ENCODE data around the gene NELFA.

The NELFA gene

DNA sequence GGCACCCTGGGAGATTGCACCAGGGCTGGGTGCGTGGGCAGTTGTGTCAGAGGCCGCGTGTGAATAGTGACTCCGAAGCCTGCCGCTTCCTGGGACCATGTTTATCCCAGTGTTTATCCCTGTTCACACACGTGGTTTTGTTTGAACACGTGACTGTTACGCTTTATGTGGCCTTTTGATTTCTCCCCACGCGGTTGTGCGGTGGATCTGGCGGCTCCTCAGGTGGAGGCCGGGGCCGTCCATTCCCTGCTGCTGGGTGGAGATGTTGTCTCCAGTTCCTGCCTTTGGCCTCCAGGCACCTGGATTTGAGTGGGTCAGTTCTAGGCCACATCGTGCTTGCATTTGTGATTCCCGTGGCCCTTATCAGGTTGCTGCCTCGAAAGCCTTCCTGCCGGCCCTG, 35.1 kb downstream of the NELFA start:
- H3K27ac ChIP-seq, result no peak overlapping the region
- no peak overlapping the region for H3K4me3 ChIP-seq (ENCODE audit: low read depth, low read length)
- no peaks in the 10 kb centered on the region for H3K9me3 ChIP-seq (ENCODE audit: severe bottlenecking)
- no peaks in the 10 kb centered on the region for H3K27me3 ChIP-seq (ENCODE audit: insufficient read depth, low read depth, severe bottlenecking)
- DNase-seq, result no peak
- TF ChIP-seq, protein P1, sequence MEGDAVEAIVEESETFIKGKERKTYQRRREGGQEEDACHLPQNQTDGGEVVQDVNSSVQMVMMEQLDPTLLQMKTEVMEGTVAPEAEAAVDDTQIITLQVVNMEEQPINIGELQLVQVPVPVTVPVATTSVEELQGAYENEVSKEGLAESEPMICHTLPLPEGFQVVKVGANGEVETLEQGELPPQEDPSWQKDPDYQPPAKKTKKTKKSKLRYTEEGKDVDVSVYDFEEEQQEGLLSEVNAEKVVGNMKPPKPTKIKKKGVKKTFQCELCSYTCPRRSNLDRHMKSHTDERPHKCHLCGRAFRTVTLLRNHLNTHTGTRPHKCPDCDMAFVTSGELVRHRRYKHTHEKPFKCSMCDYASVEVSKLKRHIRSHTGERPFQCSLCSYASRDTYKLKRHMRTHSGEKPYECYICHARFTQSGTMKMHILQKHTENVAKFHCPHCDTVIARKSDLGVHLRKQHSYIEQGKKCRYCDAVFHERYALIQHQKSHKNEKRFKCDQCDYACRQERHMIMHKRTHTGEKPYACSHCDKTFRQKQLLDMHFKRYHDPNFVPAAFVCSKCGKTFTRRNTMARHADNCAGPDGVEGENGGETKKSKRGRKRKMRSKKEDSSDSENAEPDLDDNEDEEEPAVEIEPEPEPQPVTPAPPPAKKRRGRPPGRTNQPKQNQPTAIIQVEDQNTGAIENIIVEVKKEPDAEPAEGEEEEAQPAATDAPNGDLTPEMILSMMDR (IDR thresholded peaks at IDR 0.05; ENCODE audit: low read depth, low read length), result no peak
- peaks cover 95% of the 10 kb centered on the region for H3K36me3 ChIP-seq

DNA sequence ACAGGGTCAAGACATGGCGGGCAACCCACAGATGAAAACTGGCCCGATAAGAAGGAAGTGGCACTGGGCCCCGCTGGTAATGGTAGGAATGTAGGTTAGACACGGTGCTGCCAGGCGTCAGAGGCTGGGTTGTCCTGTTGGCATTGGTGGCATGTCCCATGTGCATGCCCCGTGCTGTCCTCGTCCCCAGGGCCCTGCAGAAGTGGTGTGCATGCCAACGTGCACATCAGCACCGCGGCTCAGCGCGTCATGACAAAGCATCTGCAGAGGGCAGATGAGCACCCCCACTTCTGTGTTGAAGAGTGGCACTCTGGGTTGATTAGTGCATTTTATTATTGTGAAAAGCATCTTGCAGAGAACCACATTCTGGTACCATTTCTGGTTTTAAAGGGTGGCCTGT, 35.6 kb downstream of the NELFA start:
- peaks cover 95% of the 10 kb centered on the region for H3K36me3 ChIP-seq
- H3K27me3 ChIP-seq (ENCODE audit: insufficient read depth, low read depth, severe bottlenecking), result no peaks in the 10 kb centered on the region
- no peak overlapping the region for H3K27ac ChIP-seq
- TF ChIP-seq, protein P1 (IDR thresholded peaks at IDR 0.05; ENCODE audit: low read depth, low read length), result no peak
- no peaks in the 10 kb centered on the region for H3K9me3 ChIP-seq (ENCODE audit: severe bottlenecking)
- no peak for DNase-seq
- no peak overlapping the region for H3K4me3 ChIP-seq (ENCODE audit: low read depth, low read length)

DNA sequence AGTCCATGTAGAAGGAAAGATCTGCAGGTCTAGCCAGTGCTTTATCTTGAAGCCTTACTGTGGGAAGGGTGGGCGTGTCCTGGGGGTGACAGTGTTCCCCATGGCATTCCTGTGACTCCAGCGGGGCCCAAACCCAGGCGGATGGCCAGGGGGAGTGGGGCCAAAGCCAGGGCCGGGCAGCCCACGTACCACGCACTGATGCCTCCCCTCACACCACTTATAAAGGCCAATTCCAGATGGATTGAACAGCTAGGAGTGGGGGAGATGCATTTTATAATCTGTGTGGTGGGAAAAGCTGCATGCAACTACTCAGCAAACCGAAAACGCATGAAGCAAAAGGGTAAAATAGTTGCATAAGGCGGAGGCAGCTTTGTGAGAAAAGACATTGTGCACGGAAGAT, 36.4 kb downstream of the NELFA start:
- TF ChIP-seq, protein P1 (IDR thresholded peaks at IDR 0.05; ENCODE audit: low read depth, low read length), result no peak
- Histone ChIP-seq H3K27me3 (ENCODE audit: insufficient read depth, low read depth, severe bottlenecking) (no peaks in the 10 kb centered on the region), H3K4me3 (ENCODE audit: low read depth, low read length) (no peak overlapping the region), H3K9me3 (ENCODE audit: severe bottlenecking) (no peaks in the 10 kb centered on the region), H3K27ac (no peak overlapping the region), H3K36me3 (peaks cover 95% of the 10 kb centered on the region)
- no peak for DNase-seq

DNA sequence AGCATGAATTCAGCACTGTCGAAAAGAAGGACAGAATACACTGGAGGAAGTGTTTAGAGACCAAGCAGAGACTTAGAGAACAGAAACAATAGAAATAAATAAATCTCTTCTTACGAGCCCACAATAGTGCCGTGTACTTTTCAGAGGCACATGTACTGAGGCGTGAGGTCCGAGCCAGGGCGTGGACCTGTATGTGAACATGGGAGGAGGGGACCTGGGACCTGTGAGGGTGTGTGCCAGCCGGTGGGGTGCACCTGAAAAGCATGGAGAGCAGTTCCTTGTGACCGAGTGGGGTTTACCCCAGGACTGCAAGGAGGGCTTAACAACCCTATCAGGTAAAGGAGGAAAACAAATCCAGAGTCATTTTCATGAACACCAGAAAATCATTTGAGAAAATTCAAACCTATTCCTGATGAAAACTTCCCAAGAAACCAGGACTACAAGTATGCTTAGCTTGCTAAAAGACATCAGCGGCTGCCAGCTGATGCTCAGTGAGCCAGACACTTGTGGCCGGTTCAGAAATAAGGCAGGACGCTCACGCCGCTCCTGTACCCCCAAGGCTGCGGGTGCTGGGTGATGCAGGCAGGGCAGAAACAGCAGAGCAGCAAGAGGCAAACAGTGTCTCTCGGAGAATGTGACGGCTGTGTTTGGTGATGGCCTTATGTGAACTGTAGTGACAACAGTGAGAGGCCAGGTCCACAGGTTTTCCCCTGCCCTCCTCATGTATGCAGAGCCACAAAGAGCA, 37.1 kb downstream of the NELFA start:
- no peak for DNase-seq
- no peaks in the 10 kb centered on the region for H3K27me3 ChIP-seq (ENCODE audit: insufficient read depth, low read depth, severe bottlenecking)
- no peak overlapping the region for H3K4me3 ChIP-seq (ENCODE audit: low read depth, low read length)
- TF ChIP-seq, protein P1 (IDR thresholded peaks at IDR 0.05; ENCODE audit: low read depth, low read length), result no peak
- H3K36me3 ChIP-seq, result peaks cover 95% of the 10 kb centered on the region
- H3K27ac ChIP-seq, result no peak overlapping the region
- no peaks in the 10 kb centered on the region for H3K9me3 ChIP-seq (ENCODE audit: severe bottlenecking)

DNA sequence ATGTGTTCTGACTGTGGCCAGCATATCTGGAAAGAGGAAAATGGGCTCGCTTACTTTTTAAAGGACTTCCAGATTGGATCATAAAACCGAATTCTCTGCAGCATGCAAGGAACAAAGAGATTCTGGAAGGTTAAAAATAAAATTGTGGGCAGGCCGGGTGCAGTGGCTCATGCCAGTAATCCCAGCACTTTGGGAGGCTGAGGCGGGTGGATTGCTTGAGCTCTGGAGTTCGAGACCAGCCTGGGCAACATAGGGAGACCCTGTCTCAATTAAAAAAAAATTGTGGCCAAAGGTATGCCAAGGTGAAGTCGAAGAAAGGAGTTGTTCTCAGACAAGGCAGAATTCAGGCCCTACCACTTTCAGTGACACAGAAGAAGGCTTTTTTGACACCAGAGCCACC, 37.8 kb downstream of the NELFA start:
- Histone ChIP-seq H3K4me3 (ENCODE audit: low read depth, low read length) (no peak overlapping the region), H3K9me3 (ENCODE audit: severe bottlenecking) (no peaks in the 10 kb centered on the region), H3K27ac (no peak overlapping the region; the same call in 1 of the 2 replicates), H3K36me3 (peaks cover 92% of the 10 kb centered on the region), H3K27me3 (ENCODE audit: insufficient read depth, low read depth, severe bottlenecking) (no peaks in the 10 kb centered on the region)
- TF ChIP-seq, protein P1 (IDR thresholded peaks at IDR 0.05; ENCODE audit: low read depth, low read length), result no peak
- no peak for DNase-seq
